Measurements from ENCODE around the gene USH2A.

USH2A gene

GRCh38 chr1:215717677-215718426 lies 705.4 kb downstream of the USH2A start:
- TF ChIP-seq CTCF (IDR thresholded peaks at IDR 0.05; ENCODE audit: low read length) (no peak), EZH2 (optimal IDR thresholded peaks at IDR 0.05; ENCODE audit: low read depth, low read length) (no peak), EZH2phosphoT487 (IDR thresholded peaks at IDR 0.05; ENCODE audit: low read length) (no peak)
- no peaks in the 10 kb centered on the region for H3K4me1 ChIP-seq (ENCODE audit: low read length)
- no peak overlapping the region for H3K9ac ChIP-seq (ENCODE audit: low read length)
- no peak overlapping the region for H2AFZ ChIP-seq (ENCODE audit: low read length)
- no peaks in the 10 kb centered on the region for H3K9me2 ChIP-seq (replicated peaks; ENCODE audit: insufficient read depth, low read length)
- no peak overlapping the region for H3K4me3 ChIP-seq (ENCODE audit: low read length)
- H3K79me2 ChIP-seq (ENCODE audit: low read length) = no peaks in the 10 kb centered on the region
- no peak overlapping the region for H3K27ac ChIP-seq (ENCODE audit: low read length)
- H3K36me3 ChIP-seq (replicated peaks; ENCODE audit: insufficient read depth, low read length) = no peaks in the 10 kb centered on the region
- H3K27me3 ChIP-seq (replicated peaks; ENCODE audit: insufficient read depth, low read length) = no peaks in the 10 kb centered on the region
- H4K20me1 ChIP-seq (ENCODE audit: insufficient read depth, low read length) = no peaks in the 10 kb centered on the region
- H3F3A ChIP-seq (ENCODE audit: insufficient read depth, low read length) = no peaks in the 10 kb centered on the region
- no peaks in the 10 kb centered on the region for H3K9me3 ChIP-seq (replicated peaks; ENCODE audit: insufficient read depth, low read length)
- H3K4me2 ChIP-seq (ENCODE audit: low read depth, low read length) = no peak overlapping the region
- DNase-seq = no peak

GRCh38 chr1:215710899-215711225 lies 712.4 kb downstream of the USH2A start:
- no peaks in the 10 kb centered on the region for H3K4me1 ChIP-seq (ENCODE audit: low read length)
- no peak overlapping the region for H2AFZ ChIP-seq (ENCODE audit: low read length)

GRCh38 chr1:215710036-215710898 lies 713.0 kb downstream of the USH2A start:
- H3K9ac ChIP-seq (ENCODE audit: low read length) = no peak overlapping the region
- TF ChIP-seq EZH2phosphoT487 (IDR thresholded peaks at IDR 0.05; ENCODE audit: low read length) (no peak), CTCF (IDR thresholded peaks at IDR 0.05; ENCODE audit: low read length) (peak; percentile 89)
- H3K4me3 ChIP-seq (ENCODE audit: low read length) = no peak overlapping the region
- H2AFZ ChIP-seq (ENCODE audit: low read length) = no peak overlapping the region
- no peaks in the 10 kb centered on the region for H3K79me2 ChIP-seq (ENCODE audit: low read length)
- H3K36me3 ChIP-seq (replicated peaks; ENCODE audit: insufficient read depth, low read length) = no peaks in the 10 kb centered on the region
- H3K27me3 ChIP-seq (replicated peaks; ENCODE audit: insufficient read depth, low read length) = no peaks in the 10 kb centered on the region
- H4K20me1 ChIP-seq (ENCODE audit: insufficient read depth, low read length) = no peaks in the 10 kb centered on the region
- no peak overlapping the region for H3K27ac ChIP-seq (ENCODE audit: low read length)
- H3K4me2 ChIP-seq (ENCODE audit: low read depth, low read length) = no peak overlapping the region
- no peaks in the 10 kb centered on the region for H3F3A ChIP-seq (ENCODE audit: insufficient read depth, low read length)
- DNase-seq = peak; percentile 70
- H3K9me2 ChIP-seq (replicated peaks; ENCODE audit: insufficient read depth, low read length) = no peaks in the 10 kb centered on the region
- H3K4me1 ChIP-seq (ENCODE audit: low read length) = no peaks in the 10 kb centered on the region
- no peaks in the 10 kb centered on the region for H3K9me3 ChIP-seq (replicated peaks; ENCODE audit: insufficient read depth, low read length)

More at GRCh38 chr1:215710899-215711225, 712.4 kb downstream of the USH2A start:
- Histone ChIP-seq H3K79me2 (ENCODE audit: low read length) (no peaks in the 10 kb centered on the region), H3K4me2 (ENCODE audit: low read depth, low read length) (no peak overlapping the region), H3K4me3 (ENCODE audit: low read length) (no peak overlapping the region), H4K20me1 (ENCODE audit: insufficient read depth, low read length) (no peaks in the 10 kb centered on the region), H3K36me3 (replicated peaks; ENCODE audit: insufficient read depth, low read length) (no peaks in the 10 kb centered on the region), H3K9me3 (replicated peaks; ENCODE audit: insufficient read depth, low read length) (no peaks in the 10 kb centered on the region), H3F3A (ENCODE audit: insufficient read depth, low read length) (no peaks in the 10 kb centered on the region), H3K27ac (ENCODE audit: low read length) (no peak overlapping the region), H3K9me2 (replicated peaks; ENCODE audit: insufficient read depth, low read length) (no peaks in the 10 kb centered on the region), H3K27me3 (replicated peaks; ENCODE audit: insufficient read depth, low read length) (no peaks in the 10 kb centered on the region), H3K9ac (ENCODE audit: low read length) (no peak overlapping the region)
- DNase-seq = no peak
- TF ChIP-seq CTCF (IDR thresholded peaks at IDR 0.05; ENCODE audit: low read length) = no peak
- no peak for TF ChIP-seq EZH2 (optimal IDR thresholded peaks at IDR 0.05; ENCODE audit: low read depth, low read length)
- TF ChIP-seq EZH2phosphoT487 (IDR thresholded peaks at IDR 0.05; ENCODE audit: low read length) = no peak
